Small intestine (tissue), 7 donors: ENCODE results near the gene AKAP12. TPM values are rescaled to one million over a fixed set of nuclear protein-coding genes. Genes with fewer than 3 reads are reported as not detected.

Experiments
- DNase-seq, 2 donors: peaks; one replicate each; pipeline versions ENCODE4 v3.0.0 to v3.0.0-alpha.2; 2013
- FAIRE-seq: peaks from 2 replicates; lab custom pipeline; 2012; peaks lifted over from hg19 to GRCh38; lab: Jason Lieb, UNC
- H3K27ac ChIP-seq, 3 donors: one replicate each; pipeline ENCODE4 v1.5.1; 2013; ENCODE audit warnings: low read length in 2 of 3, mild to moderate bottlenecking in 2 of 3, control low read depth in 1 of 3, inconsistent platforms in 1 of 3, low read depth in 1 of 3, moderate library complexity in 1 of 3
- H3K27me3 ChIP-seq, 3 donors: one replicate each; pipeline ENCODE4 v1.6.1; 2013; ENCODE audit warnings: low read length in 3 of 3, inconsistent platforms in 1 of 3; ENCODE audit not compliant: control insufficient read depth in 3 of 3, insufficient read depth in 3 of 3
- H3K36me3 ChIP-seq, 3 donors: one replicate each; pipeline ENCODE4 v1.6.1; 2013; ENCODE audit warnings: low read length in 3 of 3, inconsistent platforms in 1 of 3, low read depth in 1 of 3, mild to moderate bottlenecking in 1 of 3, moderate library complexity in 1 of 3; ENCODE audit not compliant: control insufficient read depth in 3 of 3, insufficient read depth in 2 of 3
- H3K4me1 ChIP-seq, 3 donors: one replicate each; pipeline ENCODE4 v1.6.1; 2013; ENCODE audit warnings: low read length in 2 of 3, inconsistent platforms in 1 of 3, low read depth in 1 of 3, mild to moderate bottlenecking in 1 of 3, moderate library complexity in 1 of 3; ENCODE audit not compliant: control insufficient read depth in 3 of 3, insufficient read depth in 2 of 3
- H3K4me3 ChIP-seq, 3 donors: one replicate each; pipeline ENCODE4 v1.5.1; 2013; ENCODE audit warnings: low read length in 3 of 3, control low read depth in 1 of 3, inconsistent platforms in 1 of 3, low read depth in 1 of 3, mild to moderate bottlenecking in 1 of 3, moderate library complexity in 1 of 3
- H3K9me3 ChIP-seq, 2 donors: one replicate each; pipeline ENCODE4 v1.6.1; 2013; ENCODE audit warnings: low read depth in 1 of 2, low read length in 1 of 2; ENCODE audit not compliant: control insufficient read depth in 2 of 2, insufficient read depth in 1 of 2
- WGBS, 3 donors: extraction: QIAGEN DNeasy Blood & Tissue Kit; methylation state at CpG; one replicate each; pipeline ENCODE4 v1.1.7; 2013; 5-methylcytosine and 5-hydroxymethylcytosine counted together
- polyA plus RNA-seq, 4 donors: library from polyadenylated mRNA; stranded (reverse) in 3 of 4; unstranded in 1 of 4; fragments of 200-250 nt in 3 of 4; fragments of 120-200 nt in 1 of 4; gene quantifications; one replicate each; pipeline versions ENCODE4 v1.2.1 to v1.2.3, GENCODE V29; 2013
- donor health status: healthy with polysubstance abuse.
- donor health status: control.
- donor health status: control.
- donor health status: Bipolar disorder and iron deficiency.
- donor health status: healthy.

The AKAP12 gene
- polyA plus RNA-seq, 4 donors = 0.67 to 23.3 (median 7.2) TPM

GRCh38 chr6:151324488-151324825 lies 84.7 kb downstream of the AKAP12 start:
- FAIRE-seq = no peak
- peak overlapping the region in 1 of 3 donors; percentile 27 for H3K27ac ChIP-seq
- H3K4me3 ChIP-seq = no peak overlapping the region
- peaks cover 0 to 9% (median 0%) of the 10 kb centered on the region in 3 donors for H3K27me3 ChIP-seq
- no peak for DNase-seq
- 30 to 34% (median 32%) methylated on average over 6 of the region's 6 CpGs for WGBS, 3 donors
- H3K4me1 ChIP-seq = peaks cover 0 to 9% (median 0%) of the 10 kb centered on the region in 3 donors
- H3K9me3 ChIP-seq = no peaks in the 10 kb centered on the region
- no peaks in the 10 kb centered on the region for H3K36me3 ChIP-seq

GRCh38 chr6:151325075-151326050 lies 85.6 kb downstream of the AKAP12 start:
- 2 to 4% (median 4%) methylated on average over 44 to 46 of the region's 46 CpGs for WGBS, 3 donors
- FAIRE-seq (no peak), DNase-seq (peak; percentile 21 to 48)
- Histone ChIP-seq H3K27ac (peak overlapping the region in 2 of 3 donors; percentile 27 to 55), H3K27me3 (peaks cover 0 to 9% (median 0%) of the 10 kb centered on the region in 3 donors), H3K9me3 (no peaks in the 10 kb centered on the region), H3K4me3 (peak overlapping the region; percentile 22 to 40 (median 39)), H3K4me1 (peaks cover 0 to 9% (median 0%) of the 10 kb centered on the region in 3 donors), H3K36me3 (no peaks in the 10 kb centered on the region)

GRCh38 chr6:151326116-151326825 lies 86.5 kb downstream of the AKAP12 start:
- Histone ChIP-seq H3K36me3 (no peaks in the 10 kb centered on the region), H3K4me1 (peaks cover 0 to 9% (median 0%) of the 10 kb centered on the region in 3 donors), H3K27ac (peak overlapping the region in 2 of 3 donors; percentile 19 to 41), H3K9me3 (no peaks in the 10 kb centered on the region), H3K4me3 (peak overlapping the region in 1 of 3 donors; percentile 39), H3K27me3 (peaks cover 0 to 9% (median 0%) of the 10 kb centered on the region in 3 donors)
- WGBS, 3 donors = 55 to 71% (median 64%) methylated on average over 8 of the region's 8 CpGs
- DNase-seq = no peak
- FAIRE-seq = no peak

- no peak overlapping the region for H3K4me3 ChIP-seq
- no peaks in the 10 kb centered on the region for H3K36me3 ChIP-seq
- 60 to 65% (median 64%) methylated on average over 4 of the region's 4 CpGs for WGBS, 3 donors
- no peak overlapping the region for H3K27ac ChIP-seq
- DNase-seq = no peak
- H3K9me3 ChIP-seq = no peaks in the 10 kb centered on the region
- H3K4me1 ChIP-seq = peaks cover 0 to 9% (median 0%) of the 10 kb centered on the region in 3 donors
- FAIRE-seq = no peak
- H3K27me3 ChIP-seq = peaks cover 0 to 9% (median 0%) of the 10 kb centered on the region in 3 donors
These were observed 87.3 kb downstream of the AKAP12 start for GRCh38 chr6:151327101-151327500.

GRCh38 chr6:151330130-151330696 lies 90.4 kb downstream of the AKAP12 start:
- DNase-seq = no peak
- Histone ChIP-seq H3K9me3 (no peaks in the 10 kb centered on the region), H3K4me1 (peaks cover 0 to 2% (median 0%) of the 10 kb centered on the region in 3 donors), H3K4me3 (no peak overlapping the region), H3K36me3 (no peaks in the 10 kb centered on the region), H3K27me3 (peaks cover 0 to 8% (median 0%) of the 10 kb centered on the region in 3 donors), H3K27ac (no peak overlapping the region)
- WGBS, 3 donors = 60 to 68% (median 61%) methylated on average over 6 of the region's 6 CpGs
- FAIRE-seq = no peak

- no peaks in the 10 kb centered on the region for H3K27me3 ChIP-seq
- H3K4me1 ChIP-seq = no peaks in the 10 kb centered on the region
- no peak for FAIRE-seq
- H3K9me3 ChIP-seq = no peaks in the 10 kb centered on the region
- no peak for DNase-seq
- no peak overlapping the region for H3K27ac ChIP-seq
- no peaks in the 10 kb centered on the region for H3K36me3 ChIP-seq
- H3K4me3 ChIP-seq = no peak overlapping the region
These were observed 96.2 kb downstream of the AKAP12 start for GRCh38 chr6:151335930-151336329.

GRCh38 chr6:151338651-151339200 lies 99.0 kb downstream of the AKAP12 start:
- Histone ChIP-seq H3K4me1 (no peaks in the 10 kb centered on the region), H3K27ac (no peak overlapping the region), H3K27me3 (no peaks in the 10 kb centered on the region), H3K4me3 (no peak overlapping the region), H3K36me3 (peaks cover 0 to 7% (median 0%) of the 10 kb centered on the region in 3 donors), H3K9me3 (no peaks in the 10 kb centered on the region)
- DNase-seq = no peak
- FAIRE-seq = no peak
- 83 to 85% (median 85%) methylated on average over 11 of the region's 11 CpGs for WGBS, 3 donors

GRCh38 chr6:151339369-151339768 lies 99.6 kb downstream of the AKAP12 start:
- Histone ChIP-seq H3K27me3 (no peaks in the 10 kb centered on the region), H3K9me3 (no peaks in the 10 kb centered on the region), H3K27ac (no peak overlapping the region), H3K4me3 (no peak overlapping the region), H3K4me1 (no peaks in the 10 kb centered on the region), H3K36me3 (peaks cover 0 to 7% (median 0%) of the 10 kb centered on the region in 3 donors)
- FAIRE-seq = no peak
- DNase-seq = peak in 1 of 2 donors; percentile 10
- WGBS, 3 donors = 49 to 68% (median 55%) methylated on average over 4 of the region's 4 CpGs
